Calu3 (cell line): Measurements from ENCODE around the gene PPIH. TPM values are rescaled to one million over a fixed set of nuclear protein-coding genes. Genes with fewer than 3 reads are reported as not detected.
A peak's percentile ranks its signal among the peaks of the same experiment; 100 is the strongest.
"Not testable (repeated sequence)": the region's sequence is repeated elsewhere in the genome, so short reads cannot be mapped to it uniquely, and the experiment has no call there.

ENCODE experiments used
- BruUV-seq: library from RNA; stranded (reverse); fragments of 400-500 nt; replicated peaks from 2 replicates; lab custom pipeline; 2021; lab: Mats Ljungman, UMichigan
- CTCF ChIA-PET: fragments of 300-600 bp; sonication (Branson Sonifier 250); formaldehyde crosslinking; loops from one replicate; lab custom pipeline; 2022; ENCODE audit warnings: antibody characterized with exemption; lab: Charles Lee
- DNase-seq: peaks from one replicate; pipeline ENCODE4 v3.0.0; 2022
- H3K27ac Mint-ChIP-seq: one replicate; pipeline ENCODE4 v1.8.0; 2022; ENCODE audit warnings: mixed read lengths; ENCODE audit not compliant: unreplicated experiment
- H3K27me3 Mint-ChIP-seq: one replicate; pipeline ENCODE4 v1.8.0; 2022; ENCODE audit warnings: mixed read lengths; ENCODE audit not compliant: unreplicated experiment
- H3K36me3 Mint-ChIP-seq: one replicate; pipeline ENCODE4 v1.8.0; 2022; ENCODE audit warnings: mild to moderate bottlenecking, moderate library complexity, mixed read lengths; ENCODE audit not compliant: insufficient read depth, unreplicated experiment
- H3K4me1 Mint-ChIP-seq: one replicate; pipeline ENCODE4 v1.8.0; 2022; ENCODE audit warnings: mild to moderate bottlenecking, low read depth, mixed read lengths; ENCODE audit not compliant: unreplicated experiment
- H3K4me3 Mint-ChIP-seq: one replicate; pipeline ENCODE4 v1.8.0; 2022; ENCODE audit warnings: mild to moderate bottlenecking, low read depth, moderate library complexity, mixed read lengths; ENCODE audit not compliant: unreplicated experiment
- H3K9me3 Mint-ChIP-seq: one replicate; pipeline ENCODE4 v1.8.0; 2022; ENCODE audit warnings: low read depth, mixed read lengths; ENCODE audit not compliant: unreplicated experiment
- intact Hi-C: fragments of 100-400 bp; cut with micrococcal nuclease; formaldehyde crosslinking; loops from one replicate; pipeline ENCODE4 v1.10.0; 2022; ENCODE audit not compliant: unreplicated experiment
- total RNA-seq: library from RNA; stranded (reverse); gene quantifications from 2 replicates; pipeline ENCODE4 v1.2.3, GENCODE V29; 2022
- TF ChIP-seq, protein P1 (sequence below): fragments of 200-600 bp; IDR thresholded peaks from one replicate; pipeline ENCODE4 v1.8.0; 2022; ENCODE audit warnings: antibody characterized with exemption; ENCODE audit not compliant: unreplicated experiment

Gene PPIH
- total RNA-seq, 1 experiment from 2014 or later: 58.6 TPM

DNA sequence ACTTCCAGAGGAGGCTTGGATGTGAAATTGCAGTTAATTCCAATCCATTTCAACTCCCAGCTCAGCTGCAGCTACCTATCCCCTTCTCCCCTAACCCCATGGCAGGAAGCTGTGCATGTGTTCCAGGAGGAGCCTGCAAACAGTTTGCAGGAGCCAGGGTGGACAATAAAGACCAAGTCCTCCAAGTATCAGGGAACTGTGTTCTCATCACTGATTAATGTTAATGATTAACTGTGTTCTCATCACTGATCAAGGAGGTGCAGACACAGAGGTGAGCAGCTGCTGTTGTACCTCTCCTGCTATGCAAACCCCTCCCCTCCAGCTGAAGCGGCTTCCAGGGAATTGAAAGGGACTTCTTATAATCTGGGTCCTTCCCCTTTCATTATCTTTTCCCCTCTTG lies 62.6 kb downstream of the PPIH start:
- no peaks in the 10 kb centered on the region for H3K9me3 Mint-ChIP-seq
- BruUV-seq: no TSS peak
- intact Hi-C loops: no loop called here
- peak overlapping the region; percentile 29 for H3K27ac Mint-ChIP-seq
- no peak overlapping the region for H3K4me3 Mint-ChIP-seq
- CTCF ChIA-PET: no interaction called here
- H3K36me3 Mint-ChIP-seq: peaks cover 28% of the 10 kb centered on the region
- peaks cover 9% of the 10 kb centered on the region for H3K4me1 Mint-ChIP-seq
- H3K27me3 Mint-ChIP-seq: no peaks in the 10 kb centered on the region
- TF ChIP-seq, protein P1, sequence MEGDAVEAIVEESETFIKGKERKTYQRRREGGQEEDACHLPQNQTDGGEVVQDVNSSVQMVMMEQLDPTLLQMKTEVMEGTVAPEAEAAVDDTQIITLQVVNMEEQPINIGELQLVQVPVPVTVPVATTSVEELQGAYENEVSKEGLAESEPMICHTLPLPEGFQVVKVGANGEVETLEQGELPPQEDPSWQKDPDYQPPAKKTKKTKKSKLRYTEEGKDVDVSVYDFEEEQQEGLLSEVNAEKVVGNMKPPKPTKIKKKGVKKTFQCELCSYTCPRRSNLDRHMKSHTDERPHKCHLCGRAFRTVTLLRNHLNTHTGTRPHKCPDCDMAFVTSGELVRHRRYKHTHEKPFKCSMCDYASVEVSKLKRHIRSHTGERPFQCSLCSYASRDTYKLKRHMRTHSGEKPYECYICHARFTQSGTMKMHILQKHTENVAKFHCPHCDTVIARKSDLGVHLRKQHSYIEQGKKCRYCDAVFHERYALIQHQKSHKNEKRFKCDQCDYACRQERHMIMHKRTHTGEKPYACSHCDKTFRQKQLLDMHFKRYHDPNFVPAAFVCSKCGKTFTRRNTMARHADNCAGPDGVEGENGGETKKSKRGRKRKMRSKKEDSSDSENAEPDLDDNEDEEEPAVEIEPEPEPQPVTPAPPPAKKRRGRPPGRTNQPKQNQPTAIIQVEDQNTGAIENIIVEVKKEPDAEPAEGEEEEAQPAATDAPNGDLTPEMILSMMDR: no peak
- no peak for DNase-seq

DNA sequence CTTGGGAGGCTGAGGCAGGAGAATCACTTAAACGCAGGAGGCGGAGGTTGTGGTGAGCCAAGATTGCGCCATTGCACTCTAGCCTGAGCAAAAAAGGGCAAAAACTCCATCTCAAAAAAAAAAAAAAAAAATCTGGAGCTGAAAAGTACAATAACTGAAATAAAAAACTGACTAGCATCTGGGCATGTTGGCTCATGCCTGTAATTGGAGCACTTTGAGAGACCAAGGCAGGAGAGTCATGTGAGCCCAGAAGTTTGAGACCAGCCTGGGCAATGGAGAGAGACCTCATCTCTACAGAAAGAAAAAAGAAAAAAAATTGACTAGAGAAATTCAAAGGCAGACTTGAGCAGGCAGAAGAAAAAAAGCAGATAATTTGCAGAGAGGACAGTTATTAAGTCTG lies 63.7 kb downstream of the PPIH start:
- TF ChIP-seq, protein P1: no peak
- intact Hi-C loops: no loop called here
- H3K36me3 Mint-ChIP-seq: peaks cover 18% of the 10 kb centered on the region
- BruUV-seq: no TSS peak
- no peak overlapping the region for H3K27ac Mint-ChIP-seq
- H3K4me3 Mint-ChIP-seq: no peak overlapping the region
- no peak for DNase-seq
- H3K4me1 Mint-ChIP-seq: peaks cover 9% of the 10 kb centered on the region
- no peaks in the 10 kb centered on the region for H3K9me3 Mint-ChIP-seq
- no peaks in the 10 kb centered on the region for H3K27me3 Mint-ChIP-seq
- CTCF ChIA-PET: interaction anchor here (0.6 to 0.7 kb wide), 2 partner anchors 345 to 461 kb away, joined by 4 to 6 read pairs; no protein-coding TSS in a partner anchor

DNA sequence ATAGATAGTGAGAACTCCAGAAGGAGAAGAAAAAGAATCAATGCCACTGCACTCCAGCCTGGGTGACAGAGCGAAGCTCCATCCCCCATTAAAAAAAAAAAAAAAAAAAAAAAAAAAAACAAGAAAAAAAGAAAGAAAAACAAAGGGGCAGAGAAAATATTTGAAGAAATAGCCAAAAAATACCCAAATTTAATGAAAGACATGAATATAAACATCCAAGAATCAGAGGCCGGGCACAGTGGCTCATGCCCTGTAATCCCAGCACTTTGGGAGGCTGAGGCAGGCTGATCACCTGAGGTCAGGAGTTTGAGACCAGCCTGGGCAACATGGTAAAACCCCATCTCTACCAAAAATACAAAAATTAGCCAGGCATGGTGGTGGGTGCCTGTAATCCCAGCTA lies 64.2 kb downstream of the PPIH start:
- intact Hi-C loops, H3K27ac Mint-ChIP-seq, H3K4me3 Mint-ChIP-seq, H3K4me1 Mint-ChIP-seq, DNase-seq, BruUV-seq, H3K27me3 Mint-ChIP-seq, H3K9me3 Mint-ChIP-seq: not testable (repeated sequence)
- peaks cover 18% of the 10 kb centered on the region for H3K36me3 Mint-ChIP-seq
- CTCF ChIA-PET: interaction anchor here (0.6 to 0.7 kb wide), 2 partner anchors 344 to 461 kb away, joined by 4 to 6 read pairs; no protein-coding TSS in a partner anchor

DNA sequence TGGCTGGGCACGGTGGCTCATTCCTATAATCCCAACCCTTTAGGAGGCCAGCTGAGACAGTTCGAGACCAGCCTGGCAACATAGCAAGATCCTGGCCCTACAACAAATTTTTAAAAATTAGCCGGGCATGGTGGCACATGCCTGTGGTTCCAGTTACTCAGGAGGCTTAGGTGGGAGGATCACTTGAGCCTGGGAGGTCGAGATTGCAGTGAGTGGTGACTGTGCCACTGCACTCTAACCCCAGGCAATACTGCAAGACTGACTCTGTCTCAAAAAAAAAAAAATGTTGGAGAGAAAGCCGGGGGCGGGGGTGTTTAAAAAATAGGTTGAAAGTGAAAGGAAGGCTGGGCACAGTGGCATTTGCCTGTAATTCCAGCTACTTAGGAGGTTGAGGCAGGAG lies 65.3 kb downstream of the PPIH start:
- no peaks in the 10 kb centered on the region for H3K9me3 Mint-ChIP-seq
- no peak overlapping the region for H3K27ac Mint-ChIP-seq
- intact Hi-C loops: no loop called here
- no peak overlapping the region for H3K4me3 Mint-ChIP-seq
- CTCF ChIA-PET: interaction anchor here (0.7 kb wide), 2 partner anchors 14 to 78 kb away, joined by 4 to 7 read pairs; no protein-coding TSS in a partner anchor
- peaks cover 11% of the 10 kb centered on the region for H3K36me3 Mint-ChIP-seq
- no TSS peak for BruUV-seq
- H3K4me1 Mint-ChIP-seq: peaks cover 9% of the 10 kb centered on the region
- TF ChIP-seq, protein P1: no peak
- no peak for DNase-seq
- no peaks in the 10 kb centered on the region for H3K27me3 Mint-ChIP-seq

GRCh38 chr1:42725820-42726219 lies 67.6 kb downstream of the PPIH start:
- H3K4me1 Mint-ChIP-seq, H3K4me3 Mint-ChIP-seq, DNase-seq, intact Hi-C loops, CTCF ChIA-PET, H3K27ac Mint-ChIP-seq, H3K27me3 Mint-ChIP-seq, H3K36me3 Mint-ChIP-seq, H3K9me3 Mint-ChIP-seq, BruUV-seq: not testable (repeated sequence)

Other genes with a start within 250 kb of the PPIH start
- gene ZMYND12, start 202.4 kb upstream of the PPIH start, total RNA-seq: 0.83 and 1.1 TPM in 2 replicates
- 67.8 and 72.8 TPM in 2 replicates for gene PPCS, start 201.9 kb upstream of the PPIH start, total RNA-seq
- 4.4 and 5.1 TPM in 2 replicates for gene CCDC30, start 195.1 kb upstream of the PPIH start, total RNA-seq
- gene YBX1, start 24.0 kb downstream of the PPIH start, total RNA-seq: 808 and 937 TPM in 2 replicates
- not detected in 2 replicates for gene CLDN19, start 81.8 kb downstream of the PPIH start, total RNA-seq
- gene P3H1, start 108.6 kb downstream of the PPIH start, total RNA-seq: 27.9 and 35.1 TPM in 2 replicates
- gene C1orf50, start 108.8 kb downstream of the PPIH start, total RNA-seq: 7.7 and 9.4 TPM in 2 replicates
- gene TMEM269, start 126.6 kb downstream of the PPIH start, total RNA-seq: 0.94 and 1.7 TPM in 2 replicates
- gene ERMAP, start 158.7 kb downstream of the PPIH start, total RNA-seq: 8.0 and 9.3 TPM in 2 replicates
- gene SVBP, start 159.0 kb downstream of the PPIH start, total RNA-seq: 10.1 and 10.8 TPM in 2 replicates
- gene ZNF691, start 188.2 kb downstream of the PPIH start, total RNA-seq: 11.8 and 12.0 TPM in 2 replicates